ENCODE measurements around the gene ZNF774.

ZNF774 gene

DNA sequence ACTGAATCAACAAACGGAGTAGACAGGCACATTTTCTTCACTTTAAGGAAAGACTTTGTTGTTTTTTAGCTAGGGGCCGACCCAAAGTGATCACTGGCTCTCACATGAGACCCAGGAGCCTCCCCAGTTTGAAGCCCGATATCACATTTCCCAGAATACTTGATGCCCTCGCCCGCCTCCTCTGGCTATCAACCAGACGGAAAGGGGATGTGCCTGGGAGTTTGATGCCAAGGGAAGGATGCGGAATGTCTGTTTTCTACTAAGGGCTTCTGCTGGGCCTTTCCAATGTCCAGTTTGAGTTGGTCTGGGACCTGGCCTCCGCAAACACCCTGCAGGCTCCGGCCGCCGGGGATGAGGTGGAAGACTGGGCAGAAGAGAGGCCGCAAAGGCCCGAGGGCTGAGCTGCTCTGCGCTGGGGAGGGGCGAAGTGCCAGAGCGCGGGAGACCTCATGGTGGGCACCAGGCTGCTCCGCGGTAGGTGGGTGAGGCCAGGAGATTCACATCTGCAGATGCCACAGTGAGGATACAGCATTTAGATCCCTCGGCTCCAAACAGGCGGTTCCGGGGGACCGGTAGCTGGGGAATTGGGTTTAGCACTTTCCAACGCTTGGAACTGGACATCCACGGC, 491 bp upstream of the ZNF774 start:
- no peak for DNase-seq (ENCODE audit: low read depth in 1 of 2, low spot score in 1 of 2)
- Histone ChIP-seq H3K27me3 (ENCODE audit: insufficient read depth, poor library complexity, severe bottlenecking) (no peaks in the 10 kb centered on the region), H3K4me3 (replicated peaks; ENCODE audit: insufficient read depth, low read length) (peak overlapping the region; percentile 88), H3K27ac (replicated peaks) (no peak overlapping the region)
- TF ChIP-seq GABPA (IDR thresholded peaks at IDR 0.05; ENCODE audit: low read depth) (no peak), POLR2AphosphoS5 (IDR thresholded peaks at IDR 0.05; ENCODE audit: low read depth) (no peak), SPI1 (IDR thresholded peaks at IDR 0.05; ENCODE audit: borderline replicate concordance, low read depth) (no peak)
- TF ChIP-seq, protein P1, sequence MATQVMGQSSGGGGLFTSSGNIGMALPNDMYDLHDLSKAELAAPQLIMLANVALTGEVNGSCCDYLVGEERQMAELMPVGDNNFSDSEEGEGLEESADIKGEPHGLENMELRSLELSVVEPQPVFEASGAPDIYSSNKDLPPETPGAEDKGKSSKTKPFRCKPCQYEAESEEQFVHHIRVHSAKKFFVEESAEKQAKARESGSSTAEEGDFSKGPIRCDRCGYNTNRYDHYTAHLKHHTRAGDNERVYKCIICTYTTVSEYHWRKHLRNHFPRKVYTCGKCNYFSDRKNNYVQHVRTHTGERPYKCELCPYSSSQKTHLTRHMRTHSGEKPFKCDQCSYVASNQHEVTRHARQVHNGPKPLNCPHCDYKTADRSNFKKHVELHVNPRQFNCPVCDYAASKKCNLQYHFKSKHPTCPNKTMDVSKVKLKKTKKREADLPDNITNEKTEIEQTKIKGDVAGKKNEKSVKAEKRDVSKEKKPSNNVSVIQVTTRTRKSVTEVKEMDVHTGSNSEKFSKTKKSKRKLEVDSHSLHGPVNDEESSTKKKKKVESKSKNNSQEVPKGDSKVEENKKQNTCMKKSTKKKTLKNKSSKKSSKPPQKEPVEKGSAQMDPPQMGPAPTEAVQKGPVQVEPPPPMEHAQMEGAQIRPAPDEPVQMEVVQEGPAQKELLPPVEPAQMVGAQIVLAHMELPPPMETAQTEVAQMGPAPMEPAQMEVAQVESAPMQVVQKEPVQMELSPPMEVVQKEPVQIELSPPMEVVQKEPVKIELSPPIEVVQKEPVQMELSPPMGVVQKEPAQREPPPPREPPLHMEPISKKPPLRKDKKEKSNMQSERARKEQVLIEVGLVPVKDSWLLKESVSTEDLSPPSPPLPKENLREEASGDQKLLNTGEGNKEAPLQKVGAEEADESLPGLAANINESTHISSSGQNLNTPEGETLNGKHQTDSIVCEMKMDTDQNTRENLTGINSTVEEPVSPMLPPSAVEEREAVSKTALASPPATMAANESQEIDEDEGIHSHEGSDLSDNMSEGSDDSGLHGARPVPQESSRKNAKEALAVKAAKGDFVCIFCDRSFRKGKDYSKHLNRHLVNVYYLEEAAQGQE (IDR thresholded peaks at IDR 0.05; ENCODE audit: insufficient replicate concordance, low read depth): no peak
- TF ChIP-seq, protein P2, sequence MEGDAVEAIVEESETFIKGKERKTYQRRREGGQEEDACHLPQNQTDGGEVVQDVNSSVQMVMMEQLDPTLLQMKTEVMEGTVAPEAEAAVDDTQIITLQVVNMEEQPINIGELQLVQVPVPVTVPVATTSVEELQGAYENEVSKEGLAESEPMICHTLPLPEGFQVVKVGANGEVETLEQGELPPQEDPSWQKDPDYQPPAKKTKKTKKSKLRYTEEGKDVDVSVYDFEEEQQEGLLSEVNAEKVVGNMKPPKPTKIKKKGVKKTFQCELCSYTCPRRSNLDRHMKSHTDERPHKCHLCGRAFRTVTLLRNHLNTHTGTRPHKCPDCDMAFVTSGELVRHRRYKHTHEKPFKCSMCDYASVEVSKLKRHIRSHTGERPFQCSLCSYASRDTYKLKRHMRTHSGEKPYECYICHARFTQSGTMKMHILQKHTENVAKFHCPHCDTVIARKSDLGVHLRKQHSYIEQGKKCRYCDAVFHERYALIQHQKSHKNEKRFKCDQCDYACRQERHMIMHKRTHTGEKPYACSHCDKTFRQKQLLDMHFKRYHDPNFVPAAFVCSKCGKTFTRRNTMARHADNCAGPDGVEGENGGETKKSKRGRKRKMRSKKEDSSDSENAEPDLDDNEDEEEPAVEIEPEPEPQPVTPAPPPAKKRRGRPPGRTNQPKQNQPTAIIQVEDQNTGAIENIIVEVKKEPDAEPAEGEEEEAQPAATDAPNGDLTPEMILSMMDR (IDR thresholded peaks at IDR 0.05; ENCODE audit: insufficient read depth, low read length): no peak

DNA sequence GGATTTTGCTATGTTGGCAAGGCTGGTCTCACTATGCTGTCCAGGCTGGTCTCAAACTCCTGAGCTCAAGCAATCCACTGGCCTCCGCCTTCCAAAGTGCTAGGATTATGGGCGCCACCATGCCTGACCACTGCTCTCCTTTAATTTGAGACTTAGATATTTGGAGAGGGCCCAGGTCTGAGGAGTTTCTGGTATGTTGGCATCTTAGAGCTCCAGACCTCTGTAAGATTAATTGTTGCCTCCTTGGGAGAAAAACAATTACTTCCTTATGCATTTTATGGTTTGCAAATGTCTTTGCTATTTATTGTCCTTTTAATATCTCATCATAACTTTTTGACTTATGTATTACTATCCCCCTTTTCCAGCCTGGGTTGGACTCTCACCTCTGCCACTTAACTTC, 2.9 kb downstream of the ZNF774 start:
- H3K27ac ChIP-seq (replicated peaks): no peak overlapping the region
- TF ChIP-seq POLR2AphosphoS5 (IDR thresholded peaks at IDR 0.05; ENCODE audit: low read depth) (no peak), GABPA (IDR thresholded peaks at IDR 0.05; ENCODE audit: low read depth) (no peak), SPI1 (IDR thresholded peaks at IDR 0.05; ENCODE audit: borderline replicate concordance, low read depth) (no peak)
- TF ChIP-seq, protein P1 (IDR thresholded peaks at IDR 0.05; ENCODE audit: insufficient replicate concordance, low read depth): no peak
- TF ChIP-seq, protein P2 (IDR thresholded peaks at IDR 0.05; ENCODE audit: insufficient read depth, low read length): no peak
- H3K4me3 ChIP-seq (replicated peaks; ENCODE audit: insufficient read depth, low read length): no peak overlapping the region
- no peaks in the 10 kb centered on the region for H3K27me3 ChIP-seq (ENCODE audit: insufficient read depth, poor library complexity, severe bottlenecking)
- DNase-seq (ENCODE audit: low read depth in 1 of 2, low spot score in 1 of 2): no peak

DNA sequence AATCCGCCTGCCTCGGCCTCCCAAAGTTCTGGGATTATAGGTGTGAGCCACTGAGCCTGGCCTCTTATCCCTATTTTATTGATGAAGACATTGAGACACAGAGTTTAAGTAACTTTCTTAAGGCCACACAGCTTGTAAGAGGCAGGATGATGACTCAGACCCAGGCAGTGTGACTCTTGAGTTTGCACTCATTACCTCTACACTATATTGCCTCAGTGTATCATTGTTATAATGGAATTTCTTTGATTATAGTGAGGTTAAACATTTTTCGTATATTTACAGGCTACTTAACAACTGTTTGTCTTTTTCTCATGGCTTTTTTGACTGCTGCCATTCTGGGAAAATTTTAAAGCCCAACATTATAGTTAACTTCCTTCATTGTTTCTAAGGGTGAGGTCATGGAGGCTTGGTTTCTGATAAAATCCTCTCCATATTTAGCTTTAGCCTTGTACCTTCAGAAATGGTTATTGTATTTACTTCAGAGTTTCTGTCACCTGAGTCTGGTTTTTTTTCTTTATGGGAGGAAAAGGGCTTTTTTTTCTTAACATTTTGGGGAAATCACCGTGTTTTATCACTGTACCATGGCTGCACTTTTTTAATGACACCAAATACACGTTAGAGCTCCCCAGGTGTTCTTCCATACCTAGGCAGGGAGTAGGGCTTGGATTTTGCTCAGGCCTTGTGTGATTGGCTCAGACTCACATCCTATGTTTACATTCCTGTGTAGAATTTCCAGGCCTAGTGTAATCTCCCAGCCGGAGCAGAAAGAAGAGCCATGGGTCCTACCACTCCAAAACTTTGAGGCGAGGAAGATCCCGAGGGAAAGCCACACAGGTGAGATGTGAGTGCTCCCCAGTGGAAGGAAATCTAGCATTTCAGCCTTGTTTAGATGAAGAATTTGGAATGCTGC, 6.3 kb downstream of the ZNF774 start:
- no peak for DNase-seq (ENCODE audit: low read depth in 1 of 2, low spot score in 1 of 2)
- TF ChIP-seq POLR2AphosphoS5 (IDR thresholded peaks at IDR 0.05; ENCODE audit: low read depth) (no peak), SPI1 (IDR thresholded peaks at IDR 0.05; ENCODE audit: borderline replicate concordance, low read depth) (no peak), GABPA (IDR thresholded peaks at IDR 0.05; ENCODE audit: low read depth) (no peak)
- TF ChIP-seq, protein P2 (IDR thresholded peaks at IDR 0.05; ENCODE audit: insufficient read depth, low read length): no peak
- TF ChIP-seq, protein P1 (IDR thresholded peaks at IDR 0.05; ENCODE audit: insufficient replicate concordance, low read depth): no peak
- no peak overlapping the region for H3K4me3 ChIP-seq (replicated peaks; ENCODE audit: insufficient read depth, low read length)
- H3K27me3 ChIP-seq (ENCODE audit: insufficient read depth, poor library complexity, severe bottlenecking): no peaks in the 10 kb centered on the region
- H3K27ac ChIP-seq (replicated peaks): no peak overlapping the region

All from HL-60 (cell line).